Suprapubic skin (tissue), 4 donors: ENCODE data around the gene ZCCHC17. TPM values are rescaled to one million over a fixed set of nuclear protein-coding genes. Genes with fewer than 3 reads are reported as not detected.

Experiments
- DNase-seq, 2 donors: peaks; one replicate each; pipeline ENCODE4 v3.0.0-alpha.2; 2019; ENCODE audit warnings: low spot score in 2 of 2
- H3K27ac ChIP-seq: fragments of 200-600 bp; sonication (generic); one replicate; pipeline ENCODE4 v1.5.1; 2019
- H3K27me3 ChIP-seq: fragments of 200-600 bp; sonication (generic); one replicate; pipeline ENCODE4 v1.5.1; 2019
- H3K36me3 ChIP-seq: fragments of 200-600 bp; sonication (generic); one replicate; pipeline ENCODE4 v1.5.1; 2019
- H3K4me1 ChIP-seq: fragments of 200-600 bp; sonication (generic); one replicate; pipeline ENCODE4 v1.5.1; 2019
- H3K4me3 ChIP-seq: fragments of 200-600 bp; sonication (generic); one replicate; pipeline ENCODE4 v1.5.1; 2019; ENCODE audit warnings: mild to moderate bottlenecking
- H3K9me3 ChIP-seq: fragments of 200-600 bp; sonication (generic); one replicate; pipeline ENCODE4 v1.5.1; 2019
- CTCF ChIP-seq, 2 donors: fragments of 200-600 bp in 1 of 2; fragments of 450-650 bp in 1 of 2; sonication (generic) in 1 of 2; IDR thresholded peaks; one replicate each; pipeline ENCODE4 v1.5.1; 2016 to 2019; ENCODE audit warnings: antibody characterized with exemption in 2 of 2, mild to moderate bottlenecking in 1 of 2, moderate library complexity in 1 of 2
- EP300 ChIP-seq: sonication (generic); formaldehyde crosslinking; IDR thresholded peaks from one replicate; pipeline ENCODE4 v1.6.1; 2017; ENCODE audit warnings: antibody characterized with exemption
- POLR2A ChIP-seq, 2 donors: fragments of 450-650 bp; IDR thresholded peaks; one replicate each; pipeline ENCODE4 v1.6.1; 2017; ENCODE audit warnings: antibody characterized with exemption in 2 of 2, mild to moderate bottlenecking in 2 of 2, moderate library complexity in 2 of 2
- POLR2AphosphoS5 ChIP-seq, 3 donors: sonication (generic); formaldehyde crosslinking; IDR thresholded peaks; one replicate each; pipeline ENCODE4 v1.6.1; 2017; ENCODE audit warnings: antibody characterized with exemption in 3 of 3
- WGBS: methylation state at CpG from one replicate; pipeline ENCODE4 v1.1.5; 2018; 5-methylcytosine and 5-hydroxymethylcytosine counted together
- total RNA-seq, 4 donors: library from RNA; depleted of rRNA; stranded (reverse); fragments of >200 nt; gene quantifications; one replicate each; pipeline ENCODE4 v1.1.0, GENCODE V29; 2016

Gene ZCCHC17
- total RNA-seq, 4 donors from 2014 or later: 17.9 to 26.3 (median 23.1) TPM

- 38% methylated on average over 4 of the region's 7 CpGs for WGBS
Observed at GRCh38 chr1:31390071-31390470, 93.2 kb downstream of the ZCCHC17 start.

GRCh38 chr1:31393463-31393862 lies 96.6 kb downstream of the ZCCHC17 start:
- H3K4me1 ChIP-seq: peaks cover 18% of the 10 kb centered on the region
- no peak overlapping the region for H3K4me3 ChIP-seq
- TF ChIP-seq CTCF (IDR thresholded peaks at IDR 0.05): no peak
- TF ChIP-seq EP300: no peak
- no peak for TF ChIP-seq POLR2A (IDR thresholded peaks at IDR 0.05)
- no peak for TF ChIP-seq POLR2AphosphoS5 (IDR thresholded peaks at IDR 0.05)
- no peak for DNase-seq
- H3K27ac ChIP-seq: no peak overlapping the region
- no peaks in the 10 kb centered on the region for H3K36me3 ChIP-seq
- no peaks in the 10 kb centered on the region for H3K9me3 ChIP-seq
- H3K27me3 ChIP-seq: no peaks in the 10 kb centered on the region

More at GRCh38 chr1:31390071-31390470, 93.2 kb downstream of the ZCCHC17 start:
- no peaks in the 10 kb centered on the region for H3K36me3 ChIP-seq
- DNase-seq: no peak
- no peak overlapping the region for H3K4me3 ChIP-seq
- TF ChIP-seq EP300: no peak
- no peak for TF ChIP-seq CTCF (IDR thresholded peaks at IDR 0.05)
- no peak for TF ChIP-seq POLR2A (IDR thresholded peaks at IDR 0.05)
- TF ChIP-seq POLR2AphosphoS5 (IDR thresholded peaks at IDR 0.05): no peak
- no peaks in the 10 kb centered on the region for H3K27me3 ChIP-seq
- H3K27ac ChIP-seq: no peak overlapping the region
- H3K4me1 ChIP-seq: peaks cover 18% of the 10 kb centered on the region
- H3K9me3 ChIP-seq: no peaks in the 10 kb centered on the region

GRCh38 chr1:31394584-31395193 lies 97.9 kb downstream of the ZCCHC17 start:
- Histone ChIP-seq H3K4me3 (peak overlapping the region; percentile 41), H3K4me1 (peaks cover 16% of the 10 kb centered on the region), H3K27ac (no peak overlapping the region), H3K36me3 (no peaks in the 10 kb centered on the region), H3K27me3 (no peaks in the 10 kb centered on the region), H3K9me3 (no peaks in the 10 kb centered on the region)
- 4% methylated on average over 36 of the region's 36 CpGs for WGBS
- peak; percentile 87 to 90 for DNase-seq
- TF ChIP-seq POLR2AphosphoS5 (IDR thresholded peaks at IDR 0.05): no peak
- no peak for TF ChIP-seq EP300
- no peak for TF ChIP-seq POLR2A (IDR thresholded peaks at IDR 0.05)
- peak; percentile 82 to 92 for TF ChIP-seq CTCF (IDR thresholded peaks at IDR 0.05)

GRCh38 chr1:31396633-31397351 lies 100.0 kb downstream of the ZCCHC17 start:
- TF ChIP-seq POLR2A (IDR thresholded peaks at IDR 0.05) (no peak), POLR2AphosphoS5 (IDR thresholded peaks at IDR 0.05) (no peak), CTCF (IDR thresholded peaks at IDR 0.05) (no peak), EP300 (no peak)
- Histone ChIP-seq H3K27me3 (no peaks in the 10 kb centered on the region), H3K4me3 (no peak overlapping the region), H3K9me3 (no peaks in the 10 kb centered on the region), H3K27ac (no peak overlapping the region), H3K36me3 (no peaks in the 10 kb centered on the region), H3K4me1 (peaks cover 8% of the 10 kb centered on the region)
- WGBS: 92% methylated on average over 3 of the region's 3 CpGs
- DNase-seq: no peak

- peaks cover 8% of the 10 kb centered on the region for H3K4me1 ChIP-seq
- no peak overlapping the region for H3K4me3 ChIP-seq
- no peak overlapping the region for H3K27ac ChIP-seq
- H3K9me3 ChIP-seq: no peaks in the 10 kb centered on the region
- no peaks in the 10 kb centered on the region for H3K27me3 ChIP-seq
- 74% methylated on average over 4 of the region's 4 CpGs for WGBS
- DNase-seq: no peak
- no peaks in the 10 kb centered on the region for H3K36me3 ChIP-seq
- TF ChIP-seq CTCF (IDR thresholded peaks at IDR 0.05) (no peak), EP300 (no peak), POLR2A (IDR thresholded peaks at IDR 0.05) (no peak), POLR2AphosphoS5 (IDR thresholded peaks at IDR 0.05) (no peak)
Observed at GRCh38 chr1:31397360-31398095, 100.7 kb downstream of the ZCCHC17 start.
